Measurements from ENCODE around the gene JPH3. TPM values are rescaled to one million over a fixed set of nuclear protein-coding genes. Genes with fewer than 3 reads are reported as not detected.

Gene JPH3
- total RNA-seq, 1 donor from 2014 or later: 0.29 TPM

DNA sequence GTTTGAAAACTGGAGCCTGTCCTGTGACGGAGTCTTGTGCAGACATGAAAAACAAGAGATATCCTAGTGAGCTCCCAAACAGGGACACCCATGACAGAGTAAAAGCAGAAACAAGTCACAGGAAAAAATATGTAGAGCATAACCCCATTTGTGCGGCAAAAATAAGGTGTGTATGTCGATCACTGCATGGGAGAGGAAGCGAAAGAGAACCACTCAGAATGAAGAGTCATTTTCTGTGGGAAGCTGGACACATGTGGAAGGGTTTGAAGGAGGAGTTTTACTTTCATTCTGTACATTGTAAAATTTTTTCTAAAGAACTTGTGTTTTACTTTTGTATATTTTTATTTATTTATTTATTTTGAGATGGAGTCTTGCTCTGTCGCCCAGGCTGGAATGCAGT, 72.1 kb downstream of the JPH3 start:
- H3K4me1 ChIP-seq: no peaks in the 10 kb centered on the region
- no peak for ATAC-seq
- TF ChIP-seq, protein P1, sequence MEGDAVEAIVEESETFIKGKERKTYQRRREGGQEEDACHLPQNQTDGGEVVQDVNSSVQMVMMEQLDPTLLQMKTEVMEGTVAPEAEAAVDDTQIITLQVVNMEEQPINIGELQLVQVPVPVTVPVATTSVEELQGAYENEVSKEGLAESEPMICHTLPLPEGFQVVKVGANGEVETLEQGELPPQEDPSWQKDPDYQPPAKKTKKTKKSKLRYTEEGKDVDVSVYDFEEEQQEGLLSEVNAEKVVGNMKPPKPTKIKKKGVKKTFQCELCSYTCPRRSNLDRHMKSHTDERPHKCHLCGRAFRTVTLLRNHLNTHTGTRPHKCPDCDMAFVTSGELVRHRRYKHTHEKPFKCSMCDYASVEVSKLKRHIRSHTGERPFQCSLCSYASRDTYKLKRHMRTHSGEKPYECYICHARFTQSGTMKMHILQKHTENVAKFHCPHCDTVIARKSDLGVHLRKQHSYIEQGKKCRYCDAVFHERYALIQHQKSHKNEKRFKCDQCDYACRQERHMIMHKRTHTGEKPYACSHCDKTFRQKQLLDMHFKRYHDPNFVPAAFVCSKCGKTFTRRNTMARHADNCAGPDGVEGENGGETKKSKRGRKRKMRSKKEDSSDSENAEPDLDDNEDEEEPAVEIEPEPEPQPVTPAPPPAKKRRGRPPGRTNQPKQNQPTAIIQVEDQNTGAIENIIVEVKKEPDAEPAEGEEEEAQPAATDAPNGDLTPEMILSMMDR (IDR thresholded peaks at IDR 0.05): no peak
- H3K4me3 ChIP-seq: no peak overlapping the region
- H3K27me3 ChIP-seq: no peaks in the 10 kb centered on the region
- no peaks in the 10 kb centered on the region for H3K9me3 ChIP-seq
- intact Hi-C loops (cut with DNase I): no loop called here
- no peak overlapping the region for H3K27ac ChIP-seq
- H3K36me3 ChIP-seq: no peaks in the 10 kb centered on the region
- DNase-seq: no peak

DNA sequence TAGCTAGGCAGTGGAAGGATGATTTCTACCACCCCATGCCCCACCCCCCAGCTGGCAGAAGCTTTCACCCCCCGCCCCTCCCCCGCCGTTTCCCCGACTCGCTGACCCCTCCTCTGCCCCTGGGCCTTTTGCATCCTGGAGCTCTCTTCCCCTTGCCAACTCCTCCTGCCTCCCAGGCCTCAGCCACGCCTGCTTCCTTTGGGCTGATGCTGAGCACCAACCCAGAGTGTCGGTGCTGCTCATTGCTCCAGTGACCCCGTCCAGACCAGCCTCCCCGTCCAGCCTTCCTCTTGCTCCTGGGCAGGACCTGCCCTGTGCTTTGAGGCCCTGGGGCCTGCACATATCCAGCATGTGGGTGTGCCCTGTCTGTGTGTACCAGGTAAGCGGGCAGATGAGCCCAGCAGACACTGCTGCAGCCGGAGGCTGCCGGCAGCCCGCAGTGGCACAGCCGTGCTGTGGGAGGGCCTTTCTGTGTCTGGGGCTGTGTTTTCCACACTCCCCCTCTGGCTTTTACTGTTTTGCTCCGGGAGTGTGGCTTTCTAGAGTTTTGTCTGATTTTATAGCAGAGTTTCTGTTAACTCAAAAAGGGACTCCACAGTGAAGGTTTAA, 72.9 kb downstream of the JPH3 start:
- no peaks in the 10 kb centered on the region for H3K36me3 ChIP-seq
- no peaks in the 10 kb centered on the region for H3K27me3 ChIP-seq
- intact Hi-C loops (cut with DNase I): no loop called here
- TF ChIP-seq, protein P1 (IDR thresholded peaks at IDR 0.05): no peak
- no peak for ATAC-seq
- no peak overlapping the region for H3K27ac ChIP-seq
- H3K9me3 ChIP-seq: no peaks in the 10 kb centered on the region
- no peak for DNase-seq
- H3K4me3 ChIP-seq: no peak overlapping the region
- no peaks in the 10 kb centered on the region for H3K4me1 ChIP-seq

DNA sequence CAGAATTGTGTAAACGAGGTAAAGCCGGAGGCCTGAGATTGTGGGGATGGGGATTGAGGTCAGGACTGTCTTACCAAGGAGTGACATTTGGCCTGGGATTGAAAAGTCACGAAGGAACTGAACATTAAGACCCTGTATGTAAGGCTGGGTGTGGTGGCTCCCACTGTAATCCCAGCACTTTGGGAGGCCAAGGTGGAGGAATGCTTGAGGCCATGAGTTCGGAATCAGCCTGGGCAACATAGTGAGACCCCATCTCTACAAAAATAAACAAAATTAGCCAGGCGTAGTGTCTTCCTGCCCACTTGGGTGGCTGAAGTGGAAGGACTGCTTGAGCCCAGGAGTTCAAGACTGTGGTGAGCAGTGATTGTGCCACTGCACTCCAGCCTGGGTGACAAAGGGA, 75.5 kb downstream of the JPH3 start:
- Histone ChIP-seq H3K9me3 (no peaks in the 10 kb centered on the region), H3K27me3 (no peaks in the 10 kb centered on the region), H3K36me3 (no peaks in the 10 kb centered on the region), H3K27ac (no peak overlapping the region), H3K4me1 (no peaks in the 10 kb centered on the region), H3K4me3 (no peak overlapping the region)
- TF ChIP-seq, protein P1 (IDR thresholded peaks at IDR 0.05): no peak
- no peak for ATAC-seq
- intact Hi-C loops (cut with DNase I): no loop called here
- no peak for DNase-seq

DNA sequence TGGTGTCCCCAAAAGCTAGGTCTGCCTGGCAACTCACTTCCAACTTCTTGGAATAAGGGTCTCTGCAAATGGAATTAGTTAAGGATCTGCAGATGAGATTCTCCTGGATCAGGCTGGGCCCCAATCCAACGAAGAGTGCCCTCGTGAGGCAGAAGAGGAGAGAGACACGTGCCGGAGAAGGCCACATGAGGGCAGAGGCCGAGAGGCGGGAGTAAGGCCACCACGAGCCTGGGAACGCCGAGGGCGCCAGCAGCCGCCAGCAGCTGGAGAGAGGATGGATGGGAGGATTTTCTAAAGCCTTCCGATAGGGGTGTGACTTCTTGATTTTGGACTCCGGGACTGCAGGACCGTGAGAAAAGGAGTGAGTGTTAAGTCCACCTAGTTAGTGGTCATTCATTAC, 76.3 kb downstream of the JPH3 start:
- TF ChIP-seq, protein P1 (IDR thresholded peaks at IDR 0.05): no peak
- no peaks in the 10 kb centered on the region for H3K4me1 ChIP-seq
- DNase-seq (no peak), ATAC-seq (no peak)
- no peak overlapping the region for H3K4me3 ChIP-seq
- H3K27ac ChIP-seq: no peak overlapping the region
- no peaks in the 10 kb centered on the region for H3K36me3 ChIP-seq
- no peaks in the 10 kb centered on the region for H3K9me3 ChIP-seq
- intact Hi-C loops (cut with DNase I): no loop called here
- no peaks in the 10 kb centered on the region for H3K27me3 ChIP-seq

DNA sequence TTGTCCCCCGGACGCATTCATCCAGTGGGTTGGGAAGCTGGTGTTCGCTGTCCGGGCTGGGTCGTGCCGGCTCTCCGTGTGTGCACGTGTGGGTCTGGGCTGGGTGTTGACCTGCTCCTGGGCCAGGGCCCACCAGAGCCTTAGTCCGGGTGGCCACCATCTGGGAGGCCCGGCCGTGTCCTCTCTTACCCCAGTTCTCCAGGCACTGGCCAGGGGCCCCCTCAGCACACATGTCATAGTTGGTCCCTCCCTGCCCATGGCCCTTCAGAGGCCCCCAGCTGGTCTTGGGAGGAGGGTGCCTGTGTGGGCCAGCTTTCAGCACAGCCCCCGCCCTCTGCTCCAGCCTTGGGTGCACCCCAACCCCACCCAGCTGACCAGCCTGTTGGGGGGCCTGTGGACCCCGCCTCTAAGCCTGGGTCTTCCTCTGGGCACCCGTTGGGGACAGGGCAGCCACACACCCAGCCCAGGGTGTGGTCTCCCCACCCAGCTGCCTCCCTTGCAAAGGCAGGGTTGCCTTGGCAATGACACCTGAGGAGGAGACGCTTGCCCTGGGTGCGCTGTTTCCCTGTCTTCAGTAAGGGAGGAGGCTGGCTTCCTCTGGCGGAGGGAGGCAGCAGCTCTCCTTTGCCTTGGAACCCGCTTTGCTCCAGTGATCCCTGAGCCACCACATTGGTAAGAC, 77.4 kb downstream of the JPH3 start:
- ATAC-seq (peak; percentile 14), DNase-seq (no peak)
- no peak overlapping the region for H3K27ac ChIP-seq
- H3K36me3 ChIP-seq: no peaks in the 10 kb centered on the region
- H3K4me3 ChIP-seq: no peak overlapping the region
- H3K27me3 ChIP-seq: no peaks in the 10 kb centered on the region
- TF ChIP-seq, protein P1 (IDR thresholded peaks at IDR 0.05): no peak
- intact Hi-C loops (cut with DNase I): no loop called here
- no peaks in the 10 kb centered on the region for H3K9me3 ChIP-seq
- H3K4me1 ChIP-seq: no peaks in the 10 kb centered on the region
